Measurements from ENCODE around the gene PTPRD. TPM values are rescaled to one million over a fixed set of nuclear protein-coding genes. Genes with fewer than 3 reads are reported as not detected.
A peak's percentile ranks its signal among the peaks of the same experiment; 100 is the strongest.

Gene PTPRD
- total RNA-seq, 2 experiments from 2014 or later: not detected

DNA sequence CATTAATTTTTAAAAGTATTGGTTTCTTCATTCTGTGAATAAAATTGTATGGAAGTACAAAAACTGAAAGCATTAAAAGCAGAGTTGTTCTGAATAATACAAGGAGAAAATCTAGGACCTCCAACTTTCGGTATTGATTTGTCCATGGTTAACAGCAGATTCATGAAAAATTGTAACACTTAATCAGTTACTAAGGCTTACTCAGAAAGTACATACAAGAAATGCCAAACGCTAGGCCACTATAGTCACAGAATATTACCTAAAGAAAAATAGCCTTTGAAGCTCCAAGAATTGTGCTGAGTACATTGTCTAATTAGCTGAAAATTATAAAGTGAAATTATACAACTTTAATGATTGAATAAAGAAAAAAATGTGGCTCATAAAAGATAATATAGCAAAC lies 271.7 kb downstream of the PTPRD start:
- no peak overlapping the region for H3K4me3 Mint-ChIP-seq
- CTCF ChIA-PET: no interaction called here
- H3K27me3 Mint-ChIP-seq (ENCODE audit: low read depth): no peaks in the 10 kb centered on the region
- intact Hi-C loops (cut with micrococcal nuclease): no loop called here
- peaks cover 12% of the 10 kb centered on the region for H3K9me3 Mint-ChIP-seq
- no peaks in the 10 kb centered on the region for H3K36me3 Mint-ChIP-seq (ENCODE audit: low read depth)
- DNase-seq: no peak
- no peak overlapping the region for H3K27ac Mint-ChIP-seq
- no peaks in the 10 kb centered on the region for H3K4me1 Mint-ChIP-seq (ENCODE audit: low read depth)

DNA sequence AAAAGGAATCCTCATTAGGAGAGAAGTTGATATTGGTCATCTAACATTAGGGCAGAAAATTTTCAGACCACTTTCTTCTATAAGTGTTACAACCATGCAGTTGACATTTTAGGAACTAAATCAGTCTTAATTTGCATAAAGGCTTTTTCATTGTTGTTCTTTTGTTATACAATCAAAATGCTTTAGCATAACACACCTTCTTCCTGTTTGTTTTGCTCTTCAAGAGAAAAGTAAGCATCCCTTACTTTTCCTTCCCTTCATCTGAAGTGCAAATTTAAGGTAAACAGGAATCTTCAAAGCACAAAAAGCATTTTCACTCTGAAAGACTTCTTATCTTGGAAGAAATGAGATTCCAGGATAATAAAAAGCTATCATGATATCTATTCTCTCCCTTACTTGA lies 273.6 kb downstream of the PTPRD start:
- peaks cover 9% of the 10 kb centered on the region for H3K9me3 Mint-ChIP-seq
- DNase-seq: no peak
- no peaks in the 10 kb centered on the region for H3K4me1 Mint-ChIP-seq (ENCODE audit: low read depth)
- H3K27ac Mint-ChIP-seq: no peak overlapping the region
- H3K36me3 Mint-ChIP-seq (ENCODE audit: low read depth): no peaks in the 10 kb centered on the region
- H3K27me3 Mint-ChIP-seq (ENCODE audit: low read depth): no peaks in the 10 kb centered on the region
- no peak overlapping the region for H3K4me3 Mint-ChIP-seq
- CTCF ChIA-PET: no interaction called here
- intact Hi-C loops (cut with micrococcal nuclease): no loop called here

DNA sequence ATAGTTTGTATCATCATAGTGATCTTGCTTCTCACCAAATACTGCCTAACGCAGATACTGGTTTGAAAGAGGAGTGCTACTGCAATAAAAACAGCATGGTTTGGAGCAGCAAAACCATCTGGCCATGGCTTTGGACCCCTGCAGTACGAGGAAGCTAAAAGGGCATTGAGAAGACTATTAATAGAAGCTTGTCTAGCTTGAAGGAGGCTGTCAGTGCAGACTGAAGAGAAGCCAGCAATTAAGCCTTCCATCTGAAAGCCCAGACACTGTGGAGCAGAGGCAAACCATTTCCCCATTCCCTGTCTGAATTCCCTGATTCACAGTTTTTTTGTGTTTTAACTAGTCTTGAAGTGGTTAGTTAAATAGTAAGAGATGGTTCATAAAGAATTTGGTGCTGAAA lies 281.6 kb downstream of the PTPRD start:
- H3K27ac Mint-ChIP-seq: no peak overlapping the region
- peaks cover 3% of the 10 kb centered on the region for H3K9me3 Mint-ChIP-seq
- no peak overlapping the region for H3K4me3 Mint-ChIP-seq
- H3K36me3 Mint-ChIP-seq (ENCODE audit: low read depth): no peaks in the 10 kb centered on the region
- no peaks in the 10 kb centered on the region for H3K27me3 Mint-ChIP-seq (ENCODE audit: low read depth)
- intact Hi-C loops (cut with micrococcal nuclease): no loop called here
- DNase-seq: no peak
- no peaks in the 10 kb centered on the region for H3K4me1 Mint-ChIP-seq (ENCODE audit: low read depth)
- CTCF ChIA-PET: no interaction called here

DNA sequence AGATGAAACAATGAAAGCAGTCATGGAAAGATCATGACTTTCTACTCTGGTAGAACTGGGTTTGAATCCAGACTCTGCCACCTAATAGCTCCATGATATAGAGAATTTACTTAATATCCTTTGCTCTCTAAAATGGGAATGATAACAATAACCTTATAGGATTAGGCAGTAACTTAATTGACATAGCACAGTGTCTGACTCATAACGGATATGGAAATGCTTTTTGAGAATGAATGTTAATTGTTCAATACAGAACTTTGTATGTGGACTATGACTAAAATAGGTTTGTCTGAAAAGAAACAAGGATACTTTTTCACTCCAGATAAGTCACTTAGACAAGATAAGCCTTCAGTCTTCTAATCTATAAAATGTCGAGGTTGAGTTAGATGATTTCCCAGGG lies 330.7 kb downstream of the PTPRD start:
- intact Hi-C loops (cut with micrococcal nuclease): no loop called here
- no peaks in the 10 kb centered on the region for H3K27me3 Mint-ChIP-seq (ENCODE audit: low read depth)
- no peak overlapping the region for H3K27ac Mint-ChIP-seq
- no peak for DNase-seq
- no peak overlapping the region for H3K4me3 Mint-ChIP-seq
- CTCF ChIA-PET: no interaction called here
- H3K36me3 Mint-ChIP-seq (ENCODE audit: low read depth): no peaks in the 10 kb centered on the region
- H3K9me3 Mint-ChIP-seq: peaks cover 1% of the 10 kb centered on the region
- H3K4me1 Mint-ChIP-seq (ENCODE audit: low read depth): no peaks in the 10 kb centered on the region

DNA sequence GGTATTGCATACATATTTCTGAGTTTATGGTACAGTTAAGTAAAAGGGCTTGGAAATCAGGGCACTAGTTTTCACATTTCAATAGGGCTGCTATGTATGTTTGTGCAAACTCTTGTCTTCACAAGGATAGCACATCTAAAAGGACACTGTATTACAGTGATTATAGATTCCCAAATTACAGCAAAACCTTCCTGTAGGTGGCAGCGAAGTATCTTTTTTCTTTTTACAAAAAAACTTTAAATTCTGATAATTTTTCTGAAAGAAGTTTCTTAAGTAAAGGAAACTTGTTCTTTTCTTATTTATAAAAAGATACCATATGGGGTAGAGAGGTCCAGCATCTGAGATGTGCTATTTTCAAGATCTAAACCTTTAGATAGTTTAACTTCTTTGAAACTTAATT lies 337.8 kb downstream of the PTPRD start:
- Mint-ChIP-seq H3K27ac (no peak overlapping the region), H3K4me1 (ENCODE audit: low read depth) (no peaks in the 10 kb centered on the region), H3K9me3 (peaks cover 5% of the 10 kb centered on the region), H3K27me3 (ENCODE audit: low read depth) (no peaks in the 10 kb centered on the region), H3K4me3 (no peak overlapping the region), H3K36me3 (ENCODE audit: low read depth) (no peaks in the 10 kb centered on the region)
- intact Hi-C loops (cut with micrococcal nuclease): no loop called here
- DNase-seq: no peak
- CTCF ChIA-PET: interaction anchor here (1.2 kb wide), 1 partner anchor 10 kb away, joined by 3 read pairs; no protein-coding TSS in a partner anchor

DNA sequence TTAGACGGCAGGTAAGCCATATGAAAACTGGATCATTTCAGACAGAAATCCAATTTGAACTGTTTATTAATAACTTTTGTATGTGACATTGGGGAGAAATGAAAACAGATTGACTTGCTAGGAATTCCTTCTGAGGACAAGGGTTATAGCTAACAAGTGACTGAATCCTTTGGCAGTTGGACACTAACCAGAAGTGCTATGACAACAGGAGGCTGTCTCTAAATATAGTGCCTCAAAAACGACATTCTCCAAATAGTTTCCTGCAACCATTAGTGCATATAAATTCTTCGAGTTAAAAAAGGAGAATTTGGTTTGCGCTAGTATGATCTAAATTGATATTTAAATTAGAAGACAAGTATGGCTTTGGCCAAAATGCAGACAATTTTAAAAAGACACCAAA lies 338.6 kb downstream of the PTPRD start:
- Mint-ChIP-seq H3K27ac (no peak overlapping the region), H3K4me3 (no peak overlapping the region), H3K36me3 (ENCODE audit: low read depth) (no peaks in the 10 kb centered on the region), H3K27me3 (ENCODE audit: low read depth) (no peaks in the 10 kb centered on the region), H3K4me1 (ENCODE audit: low read depth) (no peaks in the 10 kb centered on the region), H3K9me3 (peaks cover 5% of the 10 kb centered on the region)
- CTCF ChIA-PET: interaction anchor here (1.2 kb wide), 1 partner anchor 9 kb away, joined by 3 read pairs; no protein-coding TSS in a partner anchor
- intact Hi-C loops (cut with micrococcal nuclease): no loop called here
- DNase-seq: no peak

DNA sequence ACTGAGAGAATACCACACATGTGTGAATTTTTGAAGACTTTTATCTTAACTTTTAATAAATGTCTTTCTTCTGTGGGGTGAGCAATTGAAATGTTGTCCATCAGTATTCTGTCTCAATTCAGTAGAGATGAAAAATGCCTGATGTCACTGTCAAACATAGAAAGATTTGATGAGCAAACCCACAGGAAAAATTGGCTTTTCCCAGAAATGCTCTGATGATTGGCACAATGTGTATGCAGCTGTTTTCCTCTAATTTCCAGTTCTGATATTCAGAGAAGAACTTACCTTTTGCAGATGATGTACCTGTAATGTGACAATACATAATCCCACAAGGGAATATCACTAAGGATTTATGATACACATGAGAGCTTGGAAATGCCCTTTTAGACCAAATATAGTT lies 340.0 kb downstream of the PTPRD start:
- Mint-ChIP-seq H3K9me3 (peaks cover 9% of the 10 kb centered on the region), H3K36me3 (ENCODE audit: low read depth) (no peaks in the 10 kb centered on the region), H3K27me3 (ENCODE audit: low read depth) (no peaks in the 10 kb centered on the region), H3K27ac (no peak overlapping the region), H3K4me1 (ENCODE audit: low read depth) (no peaks in the 10 kb centered on the region), H3K4me3 (no peak overlapping the region)
- CTCF ChIA-PET: no interaction called here
- DNase-seq: no peak
- intact Hi-C loops (cut with micrococcal nuclease): no loop called here

DNA sequence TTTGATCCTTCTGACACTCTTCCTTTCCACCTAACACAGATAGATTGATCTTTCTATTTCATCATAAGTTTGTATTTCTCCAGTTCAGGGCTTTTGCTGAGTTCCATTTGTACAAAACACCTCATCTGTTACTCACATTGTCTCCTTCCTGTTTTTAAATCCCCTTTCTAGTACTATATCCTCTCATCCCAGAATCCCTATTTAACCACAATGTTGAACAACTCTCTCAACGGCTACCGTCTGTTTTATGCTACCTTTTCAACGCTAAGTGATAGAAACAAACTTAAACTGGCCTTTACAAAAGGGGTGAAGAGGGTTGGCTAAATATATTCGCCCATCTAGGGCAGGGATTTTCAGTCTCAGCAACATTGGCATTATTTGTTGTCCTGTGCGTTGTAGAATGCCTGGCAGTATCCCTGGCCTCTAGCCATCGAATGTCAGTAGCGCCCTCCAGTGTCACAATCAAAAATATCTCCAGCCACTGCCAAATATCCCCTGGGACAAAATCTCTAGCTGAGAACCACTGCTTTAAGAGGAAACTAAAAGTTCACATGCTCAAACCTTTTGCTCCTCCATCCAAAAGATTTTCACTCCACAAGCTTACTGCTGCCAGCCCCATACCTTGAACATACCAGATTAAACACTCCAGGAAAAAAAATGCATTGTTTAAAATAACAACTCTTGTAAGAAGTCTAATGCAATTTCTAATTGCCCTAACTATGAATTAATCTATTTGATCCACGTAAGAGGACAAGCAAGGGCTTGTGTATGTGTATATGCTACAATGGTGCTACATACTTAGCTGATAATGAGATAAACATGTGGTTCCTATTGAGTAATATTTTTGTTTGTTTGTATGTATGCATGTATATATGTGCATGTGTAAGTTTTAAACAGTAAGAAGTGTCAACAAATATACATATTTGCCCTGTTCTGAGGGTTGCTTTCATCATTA lies 344.0 kb downstream of the PTPRD start:
- intact Hi-C loops (cut with micrococcal nuclease): loop anchor here (5.0 kb wide), 1 partner anchor 207 kb away; no protein-coding TSS in a partner anchor
- H3K36me3 Mint-ChIP-seq (ENCODE audit: low read depth): no peaks in the 10 kb centered on the region
- H3K27ac Mint-ChIP-seq: no peak overlapping the region
- H3K27me3 Mint-ChIP-seq (ENCODE audit: low read depth): no peaks in the 10 kb centered on the region
- no peaks in the 10 kb centered on the region for H3K4me1 Mint-ChIP-seq (ENCODE audit: low read depth)
- peaks cover 10% of the 10 kb centered on the region for H3K9me3 Mint-ChIP-seq
- no peak overlapping the region for H3K4me3 Mint-ChIP-seq
- DNase-seq: peak; percentile 6
- CTCF ChIA-PET: interaction anchor here (0.5 kb wide), 1 partner anchor 91 kb away, joined by 4 read pairs; no protein-coding TSS in a partner anchor

DNA sequence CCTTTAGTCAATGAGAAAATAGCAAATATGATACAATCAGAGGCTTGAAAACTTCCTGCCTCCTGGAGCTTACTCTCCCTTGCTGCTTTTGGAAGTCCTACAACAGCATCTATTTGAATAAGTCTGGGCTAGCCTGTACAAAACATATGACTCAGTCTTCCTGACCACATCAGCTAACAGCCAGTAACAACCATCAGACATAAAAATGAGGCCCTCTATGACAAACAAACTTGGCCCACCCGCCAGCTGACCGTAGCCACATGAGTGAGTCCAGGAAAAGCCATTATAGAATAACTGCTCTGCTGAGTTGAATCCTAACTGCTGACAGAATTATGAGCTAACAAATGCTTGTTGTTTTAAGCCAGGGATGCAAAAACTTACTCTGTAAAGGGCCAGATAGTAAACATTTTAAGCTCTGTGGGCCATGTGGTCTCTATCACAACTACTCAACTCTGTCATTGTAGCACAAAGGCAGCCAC lies 347.6 kb downstream of the PTPRD start:
- DNase-seq: no peak
- intact Hi-C loops (cut with micrococcal nuclease): loop anchor here (5.0 kb wide), 1 partner anchor 203 kb away; no protein-coding TSS in a partner anchor
- Mint-ChIP-seq H3K4me1 (ENCODE audit: low read depth) (no peaks in the 10 kb centered on the region), H3K9me3 (peaks cover 19% of the 10 kb centered on the region), H3K36me3 (ENCODE audit: low read depth) (no peaks in the 10 kb centered on the region), H3K27ac (no peak overlapping the region), H3K4me3 (no peak overlapping the region), H3K27me3 (ENCODE audit: low read depth) (no peaks in the 10 kb centered on the region)
- CTCF ChIA-PET: interaction anchor here (0.6 to 1.5 kb wide), 3 partner anchors 9 to 574 kb away, joined by 3 read pairs; no protein-coding TSS in a partner anchor

DNA sequence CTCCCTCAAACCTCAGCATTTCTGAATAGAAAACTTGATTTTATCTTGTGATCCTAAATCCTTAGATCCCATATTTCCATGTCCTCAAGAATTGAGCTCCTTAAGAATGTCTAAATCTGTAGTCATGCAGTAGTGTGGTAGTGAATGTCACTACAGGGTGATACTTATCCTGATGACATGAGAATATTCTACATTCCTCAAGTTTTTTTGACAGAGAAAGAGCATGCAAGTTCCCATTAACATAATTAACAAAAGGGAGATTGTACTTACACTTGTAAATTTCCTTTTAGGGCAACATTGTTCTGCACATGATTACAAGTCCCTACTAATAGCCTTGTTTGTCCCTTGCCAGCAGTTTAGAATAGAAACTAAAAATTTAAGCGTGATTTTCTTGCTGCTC lies 352.3 kb downstream of the PTPRD start:
- intact Hi-C loops (cut with micrococcal nuclease): no loop called here

DNA sequence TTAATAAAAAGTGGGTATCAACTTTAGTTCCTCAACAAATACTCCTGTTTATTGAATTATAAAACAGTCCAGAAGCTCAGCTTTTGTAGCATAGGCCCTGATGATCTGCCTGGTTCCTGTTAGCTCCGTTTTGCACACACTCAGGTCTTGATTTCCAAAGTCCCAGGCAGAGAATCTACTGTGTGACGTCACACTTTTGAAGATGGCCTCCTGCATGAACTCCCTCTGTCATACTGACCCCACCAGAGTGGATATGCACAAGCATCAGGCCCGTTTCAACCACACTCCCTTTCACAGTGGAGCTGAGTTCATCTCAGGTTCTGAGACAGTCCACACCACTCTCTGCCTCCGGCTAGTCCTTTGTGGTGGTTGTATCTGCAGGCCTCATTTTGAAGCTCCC lies 353.1 kb downstream of the PTPRD start:
- Mint-ChIP-seq H3K9me3 (peaks cover 12% of the 10 kb centered on the region), H3K4me3 (no peak overlapping the region), H3K4me1 (ENCODE audit: low read depth) (no peaks in the 10 kb centered on the region), H3K27ac (no peak overlapping the region), H3K27me3 (ENCODE audit: low read depth) (no peaks in the 10 kb centered on the region), H3K36me3 (ENCODE audit: low read depth) (no peaks in the 10 kb centered on the region)
- no peak for DNase-seq
- intact Hi-C loops (cut with micrococcal nuclease): no loop called here
- CTCF ChIA-PET: no interaction called here

More for the DNA sequence above, 352.3 kb downstream of the PTPRD start:
- H3K27ac Mint-ChIP-seq: no peak overlapping the region
- CTCF ChIA-PET: no interaction called here
- H3K4me1 Mint-ChIP-seq (ENCODE audit: low read depth): no peaks in the 10 kb centered on the region
- no peak overlapping the region for H3K4me3 Mint-ChIP-seq
- no peaks in the 10 kb centered on the region for H3K27me3 Mint-ChIP-seq (ENCODE audit: low read depth)
- no peak for DNase-seq
- H3K36me3 Mint-ChIP-seq (ENCODE audit: low read depth): no peaks in the 10 kb centered on the region
- H3K9me3 Mint-ChIP-seq: peaks cover 12% of the 10 kb centered on the region

DNA sequence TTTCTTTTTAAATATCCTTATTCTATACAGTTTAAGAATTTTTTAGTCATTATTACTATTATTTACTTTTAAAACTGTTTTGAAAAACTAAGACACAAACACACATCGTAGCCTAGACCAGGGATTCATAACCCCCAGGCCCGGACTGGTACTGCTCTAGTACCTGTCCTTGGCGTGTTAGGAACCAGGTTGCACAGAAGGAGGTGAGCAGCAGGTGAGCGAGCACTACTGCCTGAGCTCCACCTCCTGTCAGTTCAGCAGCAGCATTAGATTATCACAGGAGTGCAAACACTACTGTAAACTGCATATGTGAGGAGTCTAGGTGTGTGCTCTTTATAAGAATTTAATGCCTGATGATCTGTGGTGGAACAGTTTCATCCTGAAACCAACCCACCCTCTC lies 357.0 kb downstream of the PTPRD start:
- Mint-ChIP-seq H3K9me3 (peaks cover 1% of the 10 kb centered on the region), H3K4me1 (ENCODE audit: low read depth) (no peaks in the 10 kb centered on the region)
- CTCF ChIA-PET: no interaction called here

DNA sequence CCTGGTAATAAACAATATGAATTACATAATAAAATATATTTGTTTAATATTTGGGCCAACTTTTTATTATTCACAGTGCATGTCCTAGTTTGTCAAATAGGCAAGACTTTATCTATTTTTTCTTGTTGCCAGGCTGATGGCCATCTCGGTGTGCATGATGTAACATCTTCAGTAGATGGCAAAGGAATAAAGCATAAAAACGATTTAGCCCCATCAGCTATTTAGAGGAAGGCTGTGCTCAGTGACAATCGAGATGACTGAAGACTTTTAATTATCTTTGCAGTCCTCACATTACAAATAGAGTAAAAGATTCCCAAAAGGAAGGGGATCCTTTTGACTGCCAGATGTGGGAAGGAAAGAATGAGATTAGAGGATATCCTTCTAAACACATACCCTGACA lies 358.5 kb downstream of the PTPRD start:
- intact Hi-C loops (cut with micrococcal nuclease): no loop called here
- no peak for DNase-seq
- no peaks in the 10 kb centered on the region for H3K36me3 Mint-ChIP-seq (ENCODE audit: low read depth)
- no peak overlapping the region for H3K27ac Mint-ChIP-seq
- H3K4me3 Mint-ChIP-seq: no peak overlapping the region
- H3K27me3 Mint-ChIP-seq (ENCODE audit: low read depth): no peaks in the 10 kb centered on the region
- H3K4me1 Mint-ChIP-seq (ENCODE audit: low read depth): no peaks in the 10 kb centered on the region
- CTCF ChIA-PET: no interaction called here
- H3K9me3 Mint-ChIP-seq: peaks cover 1% of the 10 kb centered on the region

More for the DNA sequence above, 357.0 kb downstream of the PTPRD start:
- intact Hi-C loops (cut with micrococcal nuclease): no loop called here
- Mint-ChIP-seq H3K36me3 (ENCODE audit: low read depth) (no peaks in the 10 kb centered on the region), H3K27me3 (ENCODE audit: low read depth) (no peaks in the 10 kb centered on the region), H3K27ac (no peak overlapping the region), H3K4me3 (no peak overlapping the region)
- no peak for DNase-seq

All from activated naive CD4-positive, alpha-beta T cell treated with anti-CD3 and anti-CD28 coated beads for 36 hours (primary cell).